KOPT-K1 (cell line): ENCODE measurements around the gene PEX11G.
"Not testable (repeated sequence)": the region's sequence is repeated elsewhere in the genome, so short reads cannot be mapped to it uniquely, and the experiment has no call there.

Source experiments
- H3K27ac ChIP-seq: fragments of 200-600 bp; sonication (generic); 2 replicates; pipeline ENCODE4 v1.5.1; 2016; ENCODE audit warnings: antibody characterized with exemption, mild to moderate bottlenecking, low read depth, low read length; ENCODE audit not compliant: poor library complexity, severe bottlenecking
- H3K36me3 ChIP-seq: fragments of 200-600 bp; sonication (generic); 2 replicates; pipeline ENCODE4 v1.5.1; 2017; ENCODE audit warnings: antibody characterized with exemption, mild to moderate bottlenecking, low read length, moderate library complexity; ENCODE audit not compliant: insufficient read depth
- H3K9me3 ChIP-seq: fragments of 200-600 bp; sonication (generic); 2 replicates; pipeline ENCODE4 v1.5.1; 2017; ENCODE audit warnings: antibody characterized with exemption, low read length, mild to moderate bottlenecking; ENCODE audit not compliant: insufficient read depth, poor library complexity, severe bottlenecking

Gene PEX11G

GRCh38 chr19:7447648-7448047, 41.2 kb downstream of the PEX11G start:
- Histone ChIP-seq H3K36me3 (peaks cover 100% of the 10 kb centered on the region), H3K9me3 (peaks cover 13% of the 10 kb centered on the region), H3K27ac (no peak overlapping the region)

- Histone ChIP-seq H3K27ac (no peak overlapping the region), H3K9me3 (peaks cover 3% of the 10 kb centered on the region), H3K36me3 (peaks cover 100% of the 10 kb centered on the region)
Measured at GRCh38 chr19:7445104-7445503, 43.7 kb downstream of the PEX11G start.

GRCh38 chr19:7444042-7444441, 44.8 kb downstream of the PEX11G start:
- Histone ChIP-seq H3K9me3 (no peaks in the 10 kb centered on the region), H3K36me3 (peaks cover 99% of the 10 kb centered on the region), H3K27ac (no peak overlapping the region)

- Histone ChIP-seq H3K36me3 (peaks cover 86% of the 10 kb centered on the region), H3K27ac (no peak overlapping the region), H3K9me3 (no peaks in the 10 kb centered on the region)
Measured at GRCh38 chr19:7442423-7442822, 46.4 kb downstream of the PEX11G start.

- Histone ChIP-seq H3K27ac (no peak overlapping the region), H3K36me3 (peaks cover 86% of the 10 kb centered on the region), H3K9me3 (no peaks in the 10 kb centered on the region)
Measured at GRCh38 chr19:7441468-7442146, 47.2 kb downstream of the PEX11G start.

GRCh38 chr19:7440188-7440975, 48.5 kb downstream of the PEX11G start:
- peaks cover 86% of the 10 kb centered on the region for H3K36me3 ChIP-seq
- no peak overlapping the region for H3K27ac ChIP-seq
- no peaks in the 10 kb centered on the region for H3K9me3 ChIP-seq

- H3K9me3 ChIP-seq = no peaks in the 10 kb centered on the region
- H3K27ac ChIP-seq = no peak overlapping the region
- H3K36me3 ChIP-seq = peaks cover 67% of the 10 kb centered on the region
Measured at GRCh38 chr19:7435586-7435985, 53.2 kb downstream of the PEX11G start.

- Histone ChIP-seq H3K27ac (no peak overlapping the region), H3K9me3 (no peaks in the 10 kb centered on the region), H3K36me3 (peaks cover 64% of the 10 kb centered on the region)
Measured at GRCh38 chr19:7434391-7434790, 54.4 kb downstream of the PEX11G start.

- not testable (repeated sequence) for H3K27ac ChIP-seq, H3K9me3 ChIP-seq
- peaks cover 63% of the 10 kb centered on the region for H3K36me3 ChIP-seq
Measured at GRCh38 chr19:7433456-7433855, 55.4 kb downstream of the PEX11G start.

GRCh38 chr19:7429638-7430282, 59.1 kb downstream of the PEX11G start:
- Histone ChIP-seq H3K9me3 (no peaks in the 10 kb centered on the region), H3K36me3 (peaks cover 59% of the 10 kb centered on the region), H3K27ac (no peak overlapping the region)

- peaks cover 59% of the 10 kb centered on the region for H3K36me3 ChIP-seq
- H3K9me3 ChIP-seq = no peaks in the 10 kb centered on the region
- no peak overlapping the region for H3K27ac ChIP-seq
Measured at GRCh38 chr19:7428651-7429113, 60.2 kb downstream of the PEX11G start.

GRCh38 chr19:7427944-7428343, 60.9 kb downstream of the PEX11G start:
- no peak overlapping the region for H3K27ac ChIP-seq
- H3K9me3 ChIP-seq = no peaks in the 10 kb centered on the region
- H3K36me3 ChIP-seq = peaks cover 65% of the 10 kb centered on the region

GRCh38 chr19:7426986-7427385, 61.8 kb downstream of the PEX11G start:
- no peak overlapping the region for H3K27ac ChIP-seq
- no peaks in the 10 kb centered on the region for H3K9me3 ChIP-seq
- H3K36me3 ChIP-seq = peaks cover 65% of the 10 kb centered on the region
